ENCODE data around the gene HSH2D. TPM values are rescaled to one million over a fixed set of nuclear protein-coding genes. Genes with fewer than 3 reads are reported as not detected.

The HSH2D gene
- total RNA-seq, 4 donors from 2014 or later = 0.23 to 1.4 TPM; not detected in 2

GRCh38 chr19:16127776-16128371, 15.6 kb upstream of the HSH2D start:
- H3K27ac ChIP-seq = no peak overlapping the region
- 70% methylated on average over 8 of the region's 21 CpGs for WGBS
- H3K27me3 ChIP-seq = no peaks in the 10 kb centered on the region
- DNase-seq (ENCODE audit: low spot score in 2 of 2) = no peak
- peaks cover 11% of the 10 kb centered on the region for H3K4me1 ChIP-seq
- no peaks in the 10 kb centered on the region for H3K9me3 ChIP-seq
- no peak overlapping the region for H3K4me3 ChIP-seq
- H3K36me3 ChIP-seq = peaks cover 99% of the 10 kb centered on the region
- TF ChIP-seq CTCF (IDR thresholded peaks at IDR 0.05) (no peak), POLR2AphosphoS5 (IDR thresholded peaks at IDR 0.05) (no peak), POLR2A (IDR thresholded peaks at IDR 0.05) (no peak), EP300 (IDR thresholded peaks at IDR 0.05) (no peak)

- H3K36me3 ChIP-seq = peaks cover 78% of the 10 kb centered on the region
- peaks cover 8% of the 10 kb centered on the region for H3K4me1 ChIP-seq
- no peak overlapping the region for H3K4me3 ChIP-seq
- no peak for DNase-seq (ENCODE audit: low spot score in 2 of 2)
- no peaks in the 10 kb centered on the region for H3K27me3 ChIP-seq
- no peak overlapping the region for H3K27ac ChIP-seq
- no peaks in the 10 kb centered on the region for H3K9me3 ChIP-seq
- 95% methylated on average over 3 of the region's 3 CpGs for WGBS
- TF ChIP-seq CTCF (IDR thresholded peaks at IDR 0.05) = no peak
- no peak for TF ChIP-seq EP300 (IDR thresholded peaks at IDR 0.05)
- TF ChIP-seq POLR2AphosphoS5 (IDR thresholded peaks at IDR 0.05) = no peak
- TF ChIP-seq POLR2A (IDR thresholded peaks at IDR 0.05) = no peak
These were observed 11.8 kb upstream of the HSH2D start for GRCh38 chr19:16131648-16132047.

GRCh38 chr19:16133818-16134217, 9.7 kb upstream of the HSH2D start:
- TF ChIP-seq EP300 (IDR thresholded peaks at IDR 0.05) (no peak), CTCF (IDR thresholded peaks at IDR 0.05) (no peak), POLR2AphosphoS5 (IDR thresholded peaks at IDR 0.05) (no peak), POLR2A (IDR thresholded peaks at IDR 0.05) (no peak)
- Histone ChIP-seq H3K36me3 (peaks cover 57% of the 10 kb centered on the region), H3K9me3 (no peaks in the 10 kb centered on the region), H3K27me3 (no peaks in the 10 kb centered on the region), H3K4me1 (no peaks in the 10 kb centered on the region), H3K27ac (no peak overlapping the region), H3K4me3 (no peak overlapping the region)
- no peak for DNase-seq (ENCODE audit: low spot score in 2 of 2)
- 80% methylated on average over 3 of the region's 4 CpGs for WGBS

- Histone ChIP-seq H3K27ac (no peak overlapping the region), H3K36me3 (peaks cover 50% of the 10 kb centered on the region), H3K9me3 (no peaks in the 10 kb centered on the region), H3K4me1 (no peaks in the 10 kb centered on the region), H3K27me3 (no peaks in the 10 kb centered on the region), H3K4me3 (no peak overlapping the region)
- DNase-seq (ENCODE audit: low spot score in 2 of 2) = no peak
- WGBS = 73% methylated on average over 7 of the region's 7 CpGs
- no peak for TF ChIP-seq POLR2A (IDR thresholded peaks at IDR 0.05)
- no peak for TF ChIP-seq EP300 (IDR thresholded peaks at IDR 0.05)
- no peak for TF ChIP-seq CTCF (IDR thresholded peaks at IDR 0.05)
- TF ChIP-seq POLR2AphosphoS5 (IDR thresholded peaks at IDR 0.05) = no peak
These were observed 9.0 kb upstream of the HSH2D start for GRCh38 chr19:16134510-16134909.

GRCh38 chr19:16135430-16136127, 7.9 kb upstream of the HSH2D start:
- H3K4me1 ChIP-seq = no peaks in the 10 kb centered on the region
- no peak for DNase-seq (ENCODE audit: low spot score in 2 of 2)

More at GRCh38 chr19:16135430-16136127, 7.9 kb upstream of the HSH2D start:
- WGBS = 79% methylated on average over 4 of the region's 4 CpGs
- H3K27ac ChIP-seq = no peak overlapping the region
- peaks cover 39% of the 10 kb centered on the region for H3K36me3 ChIP-seq
- H3K4me3 ChIP-seq = no peak overlapping the region
- TF ChIP-seq EP300 (IDR thresholded peaks at IDR 0.05) (no peak), CTCF (IDR thresholded peaks at IDR 0.05) (no peak), POLR2A (IDR thresholded peaks at IDR 0.05) (no peak), POLR2AphosphoS5 (IDR thresholded peaks at IDR 0.05) (no peak)
- no peaks in the 10 kb centered on the region for H3K27me3 ChIP-seq
- no peaks in the 10 kb centered on the region for H3K9me3 ChIP-seq

Data from suprapubic skin (tissue), 4 donors.